GM19463 (cell line): ENCODE results near the gene FOXK1.

Source experiments
- ATAC-seq: cut with Tn5 transposase; IDR thresholded peaks from one replicate; pipeline ENCODE4 v1.9.1; 2021; ENCODE audit warnings: mild to moderate bottlenecking, moderate library complexity; ENCODE audit not compliant: unreplicated experiment

FOXK1 gene

DNA sequence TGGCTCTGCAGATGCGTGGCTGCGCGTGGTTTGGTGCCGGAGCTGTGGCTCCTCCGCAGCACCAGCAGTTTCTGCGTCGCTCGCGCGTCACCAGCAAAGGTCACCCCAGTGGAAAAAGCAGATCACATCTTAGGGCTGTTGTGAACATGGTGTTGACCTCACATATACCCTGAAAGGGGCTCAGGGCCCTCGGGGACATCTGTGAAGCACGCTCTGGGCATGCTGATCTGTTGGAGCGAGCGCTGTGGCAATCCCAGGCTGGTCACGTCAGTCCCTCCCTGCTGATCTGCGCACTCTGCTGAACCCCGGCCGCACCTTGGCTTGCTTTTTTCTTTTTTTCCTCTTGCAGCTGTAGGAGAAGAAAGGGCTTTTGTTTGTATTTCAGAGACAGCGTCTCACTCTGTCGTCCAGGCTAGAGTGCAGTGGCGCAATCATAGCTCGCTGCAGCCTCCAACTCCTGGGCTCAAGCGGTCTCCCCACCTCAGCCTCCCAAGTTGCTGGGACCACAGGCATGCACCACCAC is 60.0 kb downstream of the FOXK1 start:
- ATAC-seq = no peak

DNA sequence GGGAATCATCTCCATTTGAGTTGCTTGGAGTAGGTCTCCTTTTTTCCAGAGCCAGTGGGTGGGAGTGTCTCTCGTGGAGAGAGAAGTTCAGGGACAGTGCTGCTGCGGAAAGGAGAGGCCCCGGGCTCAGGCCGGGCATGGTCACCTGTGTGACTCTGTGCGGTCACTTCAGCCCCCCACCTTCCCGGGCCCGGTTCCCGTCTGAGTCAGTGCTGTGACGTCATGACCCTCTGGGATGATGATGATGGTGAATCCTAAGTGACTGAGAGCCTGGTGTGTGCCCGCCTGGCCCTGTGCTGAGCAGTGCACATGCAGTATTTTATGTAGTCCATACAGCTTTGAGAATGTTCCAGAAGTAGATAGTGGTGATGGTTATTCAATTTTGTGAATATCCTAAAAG is 60.8 kb downstream of the FOXK1 start:
- ATAC-seq = no peak

DNA sequence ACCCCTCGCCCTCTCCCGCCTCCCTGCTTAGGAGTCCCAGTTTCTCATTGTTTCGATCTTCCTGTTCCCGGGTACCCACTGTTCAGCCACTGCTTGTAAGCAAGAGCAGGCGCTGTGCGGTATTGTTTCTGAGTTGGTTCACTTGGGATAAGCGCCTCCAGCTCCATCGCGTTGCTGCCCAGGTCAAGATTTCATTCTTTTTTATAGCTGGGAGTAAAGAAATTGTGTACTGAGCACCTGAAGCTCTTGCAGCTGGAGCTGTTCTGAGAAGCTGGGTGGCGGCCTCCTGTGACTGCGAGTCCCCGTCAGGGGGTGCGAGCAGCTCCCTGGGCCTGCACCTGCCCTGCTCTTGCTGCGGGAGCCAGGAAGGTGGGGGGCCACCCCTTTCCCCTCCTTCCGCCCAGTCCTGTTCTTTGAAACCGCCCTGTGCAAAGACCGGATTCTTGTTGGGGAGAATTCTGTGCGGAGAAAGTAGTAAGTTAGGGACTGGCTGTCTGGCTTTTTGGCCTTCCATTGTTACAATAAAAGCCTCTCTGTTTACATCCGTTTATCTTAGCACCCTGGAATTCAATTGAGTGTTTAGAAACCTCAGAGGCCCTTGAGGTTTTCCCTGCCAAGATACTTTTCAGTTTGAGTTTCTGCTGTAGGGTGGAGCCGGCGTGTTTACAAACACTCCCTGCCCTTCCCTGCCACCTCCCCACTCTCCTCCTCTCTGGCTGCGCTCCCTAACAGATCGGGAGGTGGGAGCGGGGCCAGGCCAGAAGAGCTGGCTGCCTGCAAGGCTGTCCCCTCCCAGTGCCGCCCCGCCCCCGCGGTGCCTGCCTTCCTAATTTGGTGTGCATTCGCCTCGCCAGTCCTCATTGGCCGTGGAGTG is 62.5 kb downstream of the FOXK1 start:
- ATAC-seq = peak; percentile 81

DNA sequence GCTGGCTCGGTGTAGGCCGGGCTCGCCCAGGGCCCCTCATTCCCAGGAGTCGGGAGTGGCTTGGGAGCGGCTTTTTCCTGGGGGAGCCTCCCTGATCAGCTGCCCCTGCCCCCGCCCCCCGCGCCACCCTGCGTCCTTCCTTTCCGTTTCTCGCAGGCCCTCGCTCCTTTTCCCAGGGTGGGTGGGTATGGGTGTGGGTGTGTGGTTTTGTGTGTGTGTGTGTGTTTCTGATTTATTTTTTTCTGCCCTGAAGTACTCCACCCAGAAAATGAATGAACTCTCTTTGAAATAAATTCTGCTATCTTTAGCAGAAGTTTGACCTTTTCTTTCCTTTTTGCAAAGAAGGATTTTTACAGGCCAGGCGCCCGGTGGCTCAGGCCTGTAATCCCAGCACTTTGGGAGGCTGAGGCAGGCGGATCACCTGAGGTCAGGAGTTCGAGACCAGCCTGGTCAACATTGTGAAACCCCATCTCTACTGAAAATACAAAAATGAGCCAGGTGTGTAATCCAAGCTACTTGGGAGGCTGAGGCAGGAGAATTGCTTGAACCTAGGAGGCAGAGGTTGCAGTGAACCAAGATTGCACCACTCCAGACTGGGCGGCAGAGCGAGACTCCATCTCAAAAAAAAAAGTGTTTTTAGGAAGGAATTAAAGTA is 63.3 kb downstream of the FOXK1 start:
- peak; percentile 24 for ATAC-seq

DNA sequence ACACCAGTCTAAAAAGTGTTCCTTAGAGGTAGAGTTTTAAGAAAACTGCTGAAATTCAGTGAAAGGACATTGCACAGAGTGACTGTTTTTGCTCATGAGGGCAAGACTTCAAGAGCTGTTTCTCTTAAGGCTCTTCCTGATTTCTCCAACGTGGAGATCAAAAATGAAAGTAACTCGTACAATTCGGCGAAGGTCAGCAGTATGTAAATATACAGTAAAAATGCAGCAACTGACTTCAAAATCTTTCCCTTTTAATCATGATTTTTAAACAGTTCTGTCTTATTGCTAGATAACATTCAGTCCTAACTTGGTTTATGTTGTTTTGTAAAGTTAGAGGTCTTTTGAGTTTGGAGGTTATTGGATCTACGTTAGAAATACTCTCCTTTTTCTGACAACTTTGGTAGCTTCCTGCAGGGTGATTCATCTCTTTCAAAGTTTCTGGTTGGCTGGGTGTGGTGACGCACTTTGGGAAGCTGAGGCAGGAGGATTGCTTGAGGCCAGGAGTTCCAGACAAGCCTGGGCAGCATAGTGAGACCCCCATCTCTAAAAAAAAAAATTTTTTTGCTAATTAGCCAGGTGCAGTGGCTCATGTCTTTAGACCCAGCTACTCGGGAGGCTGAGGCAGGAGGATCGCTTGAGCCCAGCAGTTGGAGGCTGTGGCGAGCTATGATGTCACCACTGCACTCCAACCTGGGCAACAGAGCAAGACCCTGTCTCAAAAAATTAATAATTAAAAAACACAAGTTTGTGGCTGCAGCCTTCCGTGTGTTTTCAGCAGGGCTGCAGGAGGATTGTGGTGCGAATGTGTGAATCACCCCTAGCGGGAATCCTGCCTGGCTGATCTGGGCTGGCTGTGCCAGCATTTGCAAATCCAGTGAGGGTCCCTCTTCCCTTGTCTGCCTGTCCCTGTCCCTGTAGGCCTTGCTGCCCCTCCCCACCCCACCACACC is 64.2 kb downstream of the FOXK1 start:
- no peak for ATAC-seq

DNA sequence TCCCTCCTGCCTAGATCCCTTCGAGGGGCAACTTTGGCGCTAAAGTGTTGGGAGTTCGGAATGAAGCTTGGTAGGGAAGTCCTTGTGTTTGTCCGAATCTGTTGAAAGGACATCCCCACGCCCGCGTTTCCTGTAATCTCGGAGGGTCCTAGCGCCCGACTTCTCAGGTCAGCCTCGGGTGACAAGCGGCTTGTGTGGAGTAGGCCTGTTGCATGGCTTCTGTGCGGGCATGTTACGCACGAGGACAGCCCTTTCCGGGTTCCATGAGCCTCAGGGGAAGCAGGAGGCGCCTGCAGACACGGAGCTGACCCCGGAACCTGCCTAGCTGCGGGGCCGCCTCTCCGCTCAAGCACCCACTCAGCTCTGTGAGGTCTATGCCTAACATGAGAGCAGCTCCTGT is 64.9 kb downstream of the FOXK1 start:
- no peak for ATAC-seq

DNA sequence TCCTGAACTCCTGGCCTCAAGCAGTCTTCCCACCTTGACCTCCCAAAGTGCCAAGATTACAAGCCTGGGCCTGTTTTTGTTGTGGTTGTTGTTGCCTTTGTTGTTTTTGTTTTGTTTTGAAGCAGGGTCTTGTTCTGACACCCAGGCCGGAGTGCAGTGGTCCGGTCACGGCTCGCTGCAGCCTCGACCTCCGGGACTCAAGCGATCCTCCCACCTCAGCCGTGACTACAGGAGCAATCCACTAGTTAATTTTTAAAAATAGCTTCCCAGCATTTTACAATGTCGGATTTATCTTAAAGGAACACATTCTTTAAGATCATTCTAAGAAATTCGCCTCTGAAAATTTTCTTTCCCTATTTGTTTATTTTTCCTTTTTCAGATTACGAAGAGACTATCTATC is 65.7 kb downstream of the FOXK1 start:
- no peak for ATAC-seq

DNA sequence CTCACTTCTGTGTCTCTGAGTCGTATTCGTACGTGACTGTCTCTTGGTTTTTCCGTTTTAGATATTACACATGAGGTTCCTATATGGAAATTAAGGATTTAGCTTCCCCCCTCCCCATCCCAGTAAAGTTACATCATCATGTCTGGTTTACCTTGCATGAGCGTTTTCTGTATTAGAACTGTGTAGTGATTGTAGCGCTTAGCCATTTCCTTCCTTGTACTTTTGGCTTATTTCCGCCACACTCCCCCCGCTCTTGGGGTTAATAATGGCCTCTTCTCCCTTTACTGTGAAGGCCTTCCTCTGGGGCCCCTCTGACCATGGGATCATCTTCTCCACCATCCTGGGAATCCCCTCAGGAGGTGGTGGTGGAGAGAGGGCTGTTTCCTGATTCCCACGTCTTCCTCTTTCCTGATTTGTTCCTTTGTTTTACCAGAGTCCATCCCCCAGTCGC is 66.2 kb downstream of the FOXK1 start:
- ATAC-seq = no peak

DNA sequence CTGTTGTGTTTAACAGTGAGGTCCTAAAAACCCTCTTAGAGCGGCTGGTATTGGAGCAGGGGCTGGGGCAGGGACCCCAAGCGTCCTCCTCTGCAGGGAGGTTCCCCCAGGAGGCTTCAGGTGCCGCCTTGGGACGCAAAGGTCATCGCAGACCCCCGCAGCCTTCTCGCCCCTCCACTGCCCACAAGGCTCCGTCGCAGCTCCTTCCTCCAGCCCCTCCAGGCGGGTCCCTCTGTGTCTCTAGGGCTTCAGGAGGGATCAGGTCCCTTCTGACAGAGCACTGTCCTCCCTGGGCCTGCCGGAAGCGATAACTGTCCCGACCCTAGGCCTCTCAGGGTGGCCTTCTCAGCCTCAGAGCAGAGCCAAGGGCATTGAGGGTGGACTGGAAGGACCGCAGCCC is 67.3 kb downstream of the FOXK1 start:
- no peak for ATAC-seq

DNA sequence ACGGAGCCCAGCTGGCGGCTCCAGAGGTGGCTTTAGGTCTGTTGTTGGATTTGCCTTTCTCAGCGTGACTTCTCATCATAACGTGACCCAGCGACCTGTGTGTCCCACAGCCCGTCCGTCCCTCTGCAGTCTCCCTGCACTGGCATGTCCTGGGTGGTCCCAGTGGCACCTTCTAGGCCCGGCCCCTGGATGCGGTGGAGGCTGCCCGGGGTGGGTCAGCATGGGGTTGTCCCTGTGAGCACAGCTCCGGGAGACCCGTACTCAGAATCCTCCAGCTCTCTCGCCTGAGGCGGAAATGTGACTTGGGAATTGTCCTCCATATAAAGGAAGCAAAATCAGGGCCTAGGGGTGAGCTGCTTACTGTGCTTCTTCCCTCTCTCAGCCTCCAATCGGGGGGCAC is 67.7 kb downstream of the FOXK1 start:
- ATAC-seq = no peak

DNA sequence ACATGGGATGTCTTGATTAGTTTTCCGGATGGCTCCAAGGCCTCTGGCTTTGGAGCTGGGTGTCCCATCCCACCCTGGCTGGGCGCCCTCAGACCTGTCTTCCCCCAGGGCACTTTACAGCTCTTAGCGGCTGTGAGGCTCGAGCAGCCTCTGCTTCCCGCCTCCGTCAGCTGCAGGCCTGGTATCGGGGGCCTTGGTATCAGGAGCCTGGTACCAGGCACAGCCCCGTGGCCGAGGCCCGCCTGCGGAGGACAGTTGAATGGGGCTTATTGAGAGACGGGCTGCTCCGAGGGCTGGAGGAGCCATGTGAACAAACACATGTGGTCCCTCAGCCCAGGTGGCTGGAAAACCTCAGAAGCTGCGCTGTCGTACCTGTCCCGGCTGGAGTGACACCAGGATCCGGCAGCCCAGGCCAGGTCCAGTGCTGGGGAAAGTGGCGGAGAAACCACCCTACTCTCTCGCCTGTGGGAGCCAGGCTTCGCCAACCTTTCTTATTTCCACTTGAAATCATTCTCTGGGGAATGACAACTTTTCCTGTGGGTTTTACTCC is 69.4 kb downstream of the FOXK1 start:
- ATAC-seq = no peak

DNA sequence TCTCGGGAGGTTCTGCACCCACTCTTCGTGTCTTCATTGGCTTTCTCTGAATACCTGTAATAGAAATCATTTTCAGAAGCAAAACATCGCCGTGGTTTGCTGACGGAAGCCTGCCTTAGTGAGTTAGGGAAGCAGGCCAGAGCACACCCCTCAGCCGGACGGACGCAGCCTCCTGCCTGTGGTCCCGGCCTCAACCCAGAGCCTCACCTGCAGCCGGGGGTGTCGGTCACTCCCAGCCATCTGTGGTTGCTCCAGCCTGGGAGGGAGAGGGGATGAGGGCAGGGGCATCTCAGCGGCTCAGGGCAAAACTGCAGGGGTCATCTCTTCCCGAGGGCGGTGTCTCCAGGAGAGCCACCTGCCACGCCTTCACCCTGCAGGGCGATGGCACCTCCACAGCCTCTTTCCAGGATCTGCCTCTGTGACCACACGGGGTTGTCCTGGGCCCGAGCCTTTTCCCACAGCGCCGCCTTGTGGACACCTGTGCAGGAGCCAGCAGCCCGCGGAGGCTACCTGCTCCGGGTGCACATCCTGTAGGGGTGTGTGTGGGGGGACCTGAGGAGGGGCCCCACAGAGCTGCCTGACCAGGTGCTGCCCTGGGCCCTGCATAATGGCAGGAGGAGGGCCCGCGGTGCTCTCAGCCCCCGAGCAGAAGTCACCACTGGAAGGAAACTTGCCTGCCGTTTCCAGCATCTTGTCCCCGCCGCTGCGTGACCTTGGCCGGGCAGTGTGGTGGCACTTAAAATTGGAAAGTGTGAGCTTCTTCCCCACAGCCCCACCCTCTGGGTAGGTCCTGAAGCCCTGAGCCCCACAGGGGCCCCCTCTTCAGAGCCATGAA is 71.7 kb downstream of the FOXK1 start:
- peak; percentile 93 for ATAC-seq

DNA sequence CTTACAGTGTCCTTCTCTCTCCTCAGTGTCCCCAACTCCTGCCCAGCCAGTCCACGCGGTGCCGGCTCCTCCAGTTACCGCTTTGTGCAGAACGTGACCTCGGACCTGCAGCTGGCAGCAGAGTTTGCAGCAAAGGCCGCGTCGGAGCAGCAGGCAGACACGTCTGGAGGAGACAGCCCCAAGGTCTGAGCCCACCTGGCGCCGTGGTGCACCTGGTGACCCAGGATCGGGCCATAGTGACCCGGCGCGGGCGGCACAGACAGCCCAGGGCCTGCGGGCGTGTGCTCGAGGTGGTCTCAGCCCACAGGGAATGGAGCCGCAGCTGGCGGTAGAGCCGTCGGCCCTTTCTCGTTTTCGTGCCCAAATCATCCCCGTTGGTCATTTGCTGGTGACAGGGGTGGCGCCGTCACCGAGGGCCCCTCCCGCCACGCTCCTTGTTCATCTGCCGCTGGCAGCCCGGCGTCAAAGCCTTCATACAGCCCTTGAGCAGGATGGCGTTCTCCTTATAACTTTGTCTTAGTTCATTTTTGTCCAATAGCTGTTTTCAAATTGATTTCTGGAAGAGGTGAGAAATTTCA is 72.4 kb downstream of the FOXK1 start:
- no peak for ATAC-seq

DNA sequence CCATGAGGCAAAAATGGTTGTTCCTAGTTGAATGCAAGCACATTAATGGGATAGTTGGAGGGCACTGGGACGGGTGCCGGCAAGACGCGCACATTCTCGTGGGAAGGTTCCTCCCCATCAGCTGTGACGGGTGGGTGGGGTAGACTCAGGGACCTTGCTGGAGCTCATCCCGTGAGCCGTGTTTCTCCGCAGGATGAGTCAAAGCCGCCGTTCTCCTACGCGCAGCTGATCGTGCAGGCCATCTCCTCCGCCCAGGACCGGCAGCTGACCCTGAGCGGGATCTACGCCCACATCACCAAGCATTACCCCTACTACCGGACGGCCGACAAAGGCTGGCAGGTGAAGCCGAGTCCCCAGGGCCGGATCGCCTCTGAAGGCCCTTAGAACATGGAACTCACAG is 73.0 kb downstream of the FOXK1 start:
- ATAC-seq = no peak

DNA sequence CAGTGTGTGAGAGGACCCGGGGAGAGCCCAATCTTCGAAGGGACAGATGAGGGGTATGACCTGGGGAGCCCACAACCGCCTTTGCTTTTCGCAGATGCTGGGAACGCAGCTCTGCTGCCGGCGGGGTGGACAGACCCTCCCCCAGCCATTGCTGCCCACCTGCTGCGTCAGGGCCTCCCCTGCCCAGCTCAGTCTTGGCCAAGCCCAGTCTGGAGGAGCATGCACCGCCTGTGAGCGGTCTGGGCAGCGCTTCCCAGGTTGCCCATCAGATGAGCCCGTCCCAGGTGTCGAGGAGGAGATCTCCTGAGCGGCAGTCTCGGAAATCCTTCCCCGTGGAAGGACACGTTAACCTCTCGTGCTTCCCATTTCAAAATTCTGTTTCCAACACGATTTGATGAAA is 76.0 kb downstream of the FOXK1 start:
- ATAC-seq = no peak

DNA sequence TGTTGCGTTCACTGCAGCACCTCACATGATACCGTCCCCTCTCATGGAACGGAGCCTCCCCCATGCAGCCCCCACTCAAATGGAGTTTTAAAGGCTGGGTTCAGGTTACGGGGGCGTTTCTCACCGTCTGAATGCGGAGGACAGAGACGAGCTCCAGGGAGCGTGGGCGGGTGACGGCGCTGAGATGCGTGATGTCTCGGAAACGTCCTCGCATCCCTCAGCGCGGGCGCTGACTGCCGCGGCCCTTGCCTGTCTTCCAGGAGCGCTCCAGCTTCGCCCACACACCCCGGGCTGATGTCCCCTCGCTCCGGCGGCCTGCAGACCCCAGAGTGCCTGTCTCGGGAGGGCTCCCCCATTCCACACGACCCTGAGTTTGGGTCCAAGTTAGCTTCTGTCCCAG is 76.7 kb downstream of the FOXK1 start:
- no peak for ATAC-seq

DNA sequence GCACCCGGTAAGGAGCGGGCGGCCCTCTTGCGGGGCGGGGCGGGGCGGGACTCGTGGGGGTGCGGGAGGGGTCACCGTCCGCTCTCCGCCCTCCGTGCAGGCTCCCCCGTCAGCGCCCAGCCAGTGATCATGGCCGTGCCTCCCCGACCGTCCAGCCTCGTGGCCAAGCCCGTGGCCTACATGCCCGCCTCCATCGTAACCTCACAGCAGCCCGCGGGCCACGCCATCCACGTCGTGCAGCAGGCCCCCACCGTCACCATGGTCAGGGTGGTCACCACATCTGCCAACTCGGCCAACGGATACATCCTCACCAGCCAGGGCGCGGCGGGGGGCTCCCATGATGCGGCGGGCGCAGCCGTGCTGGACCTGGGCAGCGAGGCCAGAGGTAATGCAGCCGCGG is 77.1 kb downstream of the FOXK1 start:
- ATAC-seq = no peak

DNA sequence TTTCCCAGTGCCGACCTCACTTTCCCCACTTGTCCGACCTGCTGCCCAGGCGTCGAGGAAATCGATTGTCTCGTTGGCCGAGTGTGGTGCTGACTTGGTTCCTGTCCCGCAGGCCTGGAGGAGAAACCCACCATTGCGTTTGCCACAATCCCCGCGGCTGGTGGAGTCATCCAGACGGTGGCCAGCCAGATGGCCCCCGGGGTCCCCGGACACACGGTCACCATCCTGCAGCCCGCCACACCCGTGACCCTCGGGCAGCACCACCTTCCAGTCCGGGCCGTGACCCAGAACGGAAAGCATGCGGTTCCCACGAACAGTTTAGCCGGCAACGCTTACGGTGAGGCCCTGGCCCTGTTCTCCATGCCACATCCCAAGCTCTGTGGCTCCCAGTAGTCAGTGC is 78.9 kb downstream of the FOXK1 start:
- ATAC-seq = no peak
